Lung (tissue), 12 donors: ENCODE results near the gene RAPSN. TPM values are rescaled to one million over a fixed set of nuclear protein-coding genes. Genes with fewer than 3 reads are reported as not detected.

ENCODE experiments used
- ATAC-seq: fragments of 200-7000 bp; cut with Tn5 transposase; one replicate; pipeline ENCODE4 v1.9.1; 2020; ENCODE audit warnings: moderate number of reproducible peaks; ENCODE audit not compliant: insufficient read depth, low FRiP score
- DNase-seq, 3 donors: peaks; one replicate each; pipeline ENCODE4 v3.0.0-alpha.2; 2013 to 2017
- H3K27ac ChIP-seq, 2 donors: one replicate each; pipeline ENCODE4 v1.5.1; 2013; ENCODE audit warnings: mild to moderate bottlenecking in 2 of 2, moderate library complexity in 2 of 2, control low read depth in 1 of 2, inconsistent platforms in 1 of 2, low read depth in 1 of 2, low read length in 1 of 2
- H3K27me3 ChIP-seq, 3 donors: one replicate each; pipeline ENCODE4 v1.5.1; 2013; ENCODE audit warnings: low read length in 2 of 3; ENCODE audit not compliant: control insufficient read depth in 3 of 3, insufficient read depth in 3 of 3
- H3K36me3 ChIP-seq, 4 donors: one replicate each; pipeline ENCODE4 v1.5.1; 2013; ENCODE audit warnings: low read length in 4 of 4, mild to moderate bottlenecking in 1 of 4, moderate library complexity in 1 of 4; ENCODE audit not compliant: control insufficient read depth in 4 of 4, insufficient read depth in 4 of 4
- H3K4me1 ChIP-seq, 5 donors: one replicate each; pipeline ENCODE4 v1.5.1; 2013; ENCODE audit warnings: low read length in 5 of 5, mild to moderate bottlenecking in 2 of 5, moderate library complexity in 1 of 5; ENCODE audit not compliant: control insufficient read depth in 5 of 5, insufficient read depth in 5 of 5
- H3K4me3 ChIP-seq: one replicate; pipeline ENCODE4 v1.5.1; 2013; ENCODE audit warnings: mild to moderate bottlenecking, control low read depth, moderate library complexity
- H3K9ac ChIP-seq, 2 donors: one replicate each; pipeline ENCODE4 v1.5.1; 2013; ENCODE audit warnings: low read length in 2 of 2, control low read depth in 1 of 2; ENCODE audit not compliant: insufficient read depth in 1 of 2
- H3K9me3 ChIP-seq, 4 donors: one replicate each; pipeline ENCODE4 v1.5.1; 2013; ENCODE audit warnings: low read length in 3 of 4, mild to moderate bottlenecking in 1 of 4, moderate library complexity in 1 of 4; ENCODE audit not compliant: control insufficient read depth in 4 of 4, insufficient read depth in 3 of 4
- WGBS, 2 donors: extraction: QIAGEN DNeasy Blood & Tissue Kit; methylation state at CpG; one replicate each; pipeline ENCODE4 v1.1.7; 2013; 5-methylcytosine and 5-hydroxymethylcytosine counted together
- polyA plus RNA-seq, 2 donors: library from polyadenylated mRNA; stranded (reverse); fragments of 200-250 nt; gene quantifications; one replicate each; pipeline ENCODE4 v1.2.1, GENCODE V29; 2013
- total RNA-seq, 2 donors: library from RNA; depleted of rRNA in 1 of 2; stranded (reverse); fragments of >200 nt in 1 of 2; gene quantifications; one replicate each; pipeline ENCODE4 v1.2.1, GENCODE V29; 2014 to 2021
- TF ChIP-seq, protein P1 (sequence below): IDR thresholded peaks from 2 replicates; pipeline ENCODE4 v1.5.1; 2012; ENCODE audit warnings: mild to moderate bottlenecking; ENCODE audit errors: control extremely low read depth, extremely low read depth
- donor health status: control.
- donor health status: control.
- donor health status: Bipolar disorder and iron deficiency.
- donor health status: healthy.
- donor health status: DM: yes; HTN: yes; CAD: no.

The RAPSN gene
- total and polyA plus RNA-seq, 4 donors: 0.38 to 1.5 (median 0.49) TPM; not detected in 1

DNA sequence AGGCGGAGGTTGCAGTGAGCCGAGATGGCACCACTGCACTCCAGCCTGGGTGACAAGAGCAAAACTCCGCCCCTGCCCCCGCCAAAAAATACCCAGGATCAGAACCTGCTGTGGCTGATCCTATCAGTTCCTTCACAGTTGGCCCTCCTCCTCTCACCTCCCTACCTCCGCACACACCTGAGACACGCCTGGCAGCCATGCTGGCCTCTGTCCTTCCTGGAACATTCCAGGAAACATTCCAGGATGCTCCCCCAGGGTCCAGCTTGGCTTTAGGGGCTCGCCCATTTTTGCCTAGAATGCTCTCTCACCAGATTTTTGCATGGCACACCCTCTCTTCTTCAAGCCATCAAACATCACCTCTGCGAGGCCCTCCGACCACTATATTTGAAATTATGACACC is 2.1 kb downstream of the RAPSN start:
- ATAC-seq: no peak
- Histone ChIP-seq H3K9ac (no peak overlapping the region), H3K27me3 (no peaks in the 10 kb centered on the region), H3K4me1 (peaks cover 0 to 3% (median 0%) of the 10 kb centered on the region in 5 donors), H3K4me3 (no peak overlapping the region), H3K27ac (no peak overlapping the region), H3K9me3 (peaks cover 0 to 3% (median 0%) of the 10 kb centered on the region in 4 donors), H3K36me3 (no peaks in the 10 kb centered on the region)
- DNase-seq: no peak
- 91 to 97% methylated on average over 9 of the region's 9 CpGs for WGBS, 2 donors
- TF ChIP-seq, protein P1, sequence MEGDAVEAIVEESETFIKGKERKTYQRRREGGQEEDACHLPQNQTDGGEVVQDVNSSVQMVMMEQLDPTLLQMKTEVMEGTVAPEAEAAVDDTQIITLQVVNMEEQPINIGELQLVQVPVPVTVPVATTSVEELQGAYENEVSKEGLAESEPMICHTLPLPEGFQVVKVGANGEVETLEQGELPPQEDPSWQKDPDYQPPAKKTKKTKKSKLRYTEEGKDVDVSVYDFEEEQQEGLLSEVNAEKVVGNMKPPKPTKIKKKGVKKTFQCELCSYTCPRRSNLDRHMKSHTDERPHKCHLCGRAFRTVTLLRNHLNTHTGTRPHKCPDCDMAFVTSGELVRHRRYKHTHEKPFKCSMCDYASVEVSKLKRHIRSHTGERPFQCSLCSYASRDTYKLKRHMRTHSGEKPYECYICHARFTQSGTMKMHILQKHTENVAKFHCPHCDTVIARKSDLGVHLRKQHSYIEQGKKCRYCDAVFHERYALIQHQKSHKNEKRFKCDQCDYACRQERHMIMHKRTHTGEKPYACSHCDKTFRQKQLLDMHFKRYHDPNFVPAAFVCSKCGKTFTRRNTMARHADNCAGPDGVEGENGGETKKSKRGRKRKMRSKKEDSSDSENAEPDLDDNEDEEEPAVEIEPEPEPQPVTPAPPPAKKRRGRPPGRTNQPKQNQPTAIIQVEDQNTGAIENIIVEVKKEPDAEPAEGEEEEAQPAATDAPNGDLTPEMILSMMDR: no peak

DNA sequence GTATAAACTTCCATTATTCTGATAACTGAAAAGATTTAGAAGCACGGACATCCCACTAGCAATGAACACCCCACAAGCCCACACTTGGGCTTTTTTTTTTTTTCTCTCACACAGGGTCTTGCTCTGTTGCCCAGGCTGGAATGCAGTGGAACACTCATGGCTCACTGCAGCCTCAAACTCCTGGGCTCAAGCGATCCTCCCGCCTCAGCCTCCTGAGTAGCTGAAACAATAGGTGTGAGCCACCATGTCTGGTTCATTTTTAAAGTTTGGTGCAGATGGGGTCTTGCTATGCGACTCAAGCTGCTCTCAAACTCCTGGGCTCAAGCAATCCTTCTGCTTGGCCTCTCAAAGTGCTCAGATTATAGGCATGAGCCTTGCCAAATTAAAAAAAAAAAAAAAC is 3.1 kb downstream of the RAPSN start:
- TF ChIP-seq, protein P1: no peak
- Histone ChIP-seq H3K27me3 (no peaks in the 10 kb centered on the region), H3K4me3 (no peak overlapping the region), H3K9ac (no peak overlapping the region), H3K36me3 (no peaks in the 10 kb centered on the region), H3K27ac (no peak overlapping the region), H3K9me3 (peaks cover 0 to 3% (median 0%) of the 10 kb centered on the region in 4 donors), H3K4me1 (peaks cover 0 to 3% (median 0%) of the 10 kb centered on the region in 5 donors)
- 93 to 97% methylated on average over 4 of the region's 4 CpGs for WGBS, 2 donors
- DNase-seq: no peak
- no peak for ATAC-seq

DNA sequence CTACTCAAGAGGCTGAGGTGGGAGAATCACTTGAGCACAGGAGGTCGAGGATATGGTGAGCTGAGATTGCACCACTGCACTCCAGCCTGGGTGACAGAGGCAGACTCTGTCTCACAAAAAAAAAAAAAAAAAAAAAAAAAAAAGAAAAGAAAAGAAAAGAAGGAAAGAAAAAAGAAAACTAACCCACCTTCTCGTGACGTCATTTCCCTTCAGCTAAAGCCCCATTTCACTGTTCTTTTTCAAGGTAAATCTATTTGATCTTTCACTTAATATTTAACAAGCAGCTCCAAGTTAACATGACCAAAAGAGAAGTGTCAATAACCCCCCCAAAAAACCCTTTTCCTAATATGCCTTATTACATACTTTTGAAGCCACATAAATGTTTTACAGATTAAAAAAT is 5.1 kb downstream of the RAPSN start:
- H3K4me1 ChIP-seq: no peaks in the 10 kb centered on the region
- H3K27ac ChIP-seq: no peak overlapping the region
- ATAC-seq (no peak), DNase-seq (no peak)
- H3K9ac ChIP-seq: no peak overlapping the region
- H3K27me3 ChIP-seq: no peaks in the 10 kb centered on the region
- WGBS, 2 donors: 75 to 83% methylated on average over 3 of the region's 3 CpGs
- H3K4me3 ChIP-seq: no peak overlapping the region
- TF ChIP-seq, protein P1: no peak
- no peaks in the 10 kb centered on the region for H3K36me3 ChIP-seq
- H3K9me3 ChIP-seq: no peaks in the 10 kb centered on the region

DNA sequence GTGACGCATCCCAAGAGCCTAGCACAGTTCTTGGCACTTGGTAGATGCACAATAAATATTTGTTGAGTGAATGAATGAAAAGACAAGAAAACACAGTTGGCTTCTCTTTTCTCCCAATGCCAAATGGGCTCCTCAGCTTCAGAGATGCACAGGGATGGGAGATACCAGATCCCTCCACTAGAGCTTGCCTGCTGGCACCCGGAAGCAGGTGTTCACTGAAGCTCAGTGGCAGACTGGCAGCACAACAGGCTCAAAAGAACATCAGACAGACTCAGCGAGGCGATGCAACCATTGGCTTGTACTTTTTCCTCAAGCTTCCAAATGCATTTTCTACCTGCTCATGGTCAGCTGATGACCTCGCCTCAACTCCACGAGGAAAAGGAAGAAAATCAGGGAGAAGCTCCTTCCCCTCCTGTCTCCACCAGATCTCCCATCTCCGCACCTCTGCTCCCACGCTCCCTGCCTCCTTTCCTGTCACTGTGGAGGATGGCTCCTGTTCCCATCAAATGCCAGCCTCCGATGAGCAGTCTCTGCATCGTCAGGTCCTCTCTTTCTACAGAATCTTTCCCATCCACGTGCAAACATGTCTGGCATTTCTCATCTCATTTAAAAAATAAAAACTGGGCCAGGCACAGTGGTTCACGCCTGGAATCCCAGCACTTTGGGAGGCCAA is 5.8 kb downstream of the RAPSN start:
- WGBS, 2 donors: 84 to 90% methylated on average over 12 of the region's 12 CpGs
- ATAC-seq (no peak), DNase-seq (no peak)
- TF ChIP-seq, protein P1: no peak
- H3K9me3 ChIP-seq: no peaks in the 10 kb centered on the region
- no peaks in the 10 kb centered on the region for H3K4me1 ChIP-seq
- H3K27me3 ChIP-seq: no peaks in the 10 kb centered on the region
- no peak overlapping the region for H3K9ac ChIP-seq
- no peaks in the 10 kb centered on the region for H3K36me3 ChIP-seq
- no peak overlapping the region for H3K27ac ChIP-seq
- H3K4me3 ChIP-seq: no peak overlapping the region
